ENCODE results near the gene CARD11. TPM values are rescaled to one million over a fixed set of nuclear protein-coding genes. Genes with fewer than 3 reads are reported as not detected.

Gene CARD11
- polyA plus RNA-seq, 1 donor from 2014 or later, result not detected

GRCh38 chr7:2943851-2944601 is 99.6 kb downstream of the CARD11 start:
- TF ChIP-seq SMC3 (conservative IDR thresholded peaks at IDR 0.05; ENCODE audit: poor library complexity) (no peak), EP300 (conservative IDR thresholded peaks at IDR 0.05; ENCODE audit: poor library complexity, severe bottlenecking) (no peak), MXI1 (conservative IDR thresholded peaks at IDR 0.05; ENCODE audit: poor library complexity, severe bottlenecking) (no peak), TAF1 (IDR thresholded peaks at IDR 0.05; ENCODE audit: low read depth) (no peak), EZH2 (IDR thresholded peaks at IDR 0.05; ENCODE audit: borderline replicate concordance, insufficient read depth, low read length, poor library complexity, severe bottlenecking) (no peak), RAD21 (conservative IDR thresholded peaks at IDR 0.05) (no peak), POLR2AphosphoS5 (IDR thresholded peaks at IDR 0.05) (no peak)
- TF ChIP-seq, protein P1, sequence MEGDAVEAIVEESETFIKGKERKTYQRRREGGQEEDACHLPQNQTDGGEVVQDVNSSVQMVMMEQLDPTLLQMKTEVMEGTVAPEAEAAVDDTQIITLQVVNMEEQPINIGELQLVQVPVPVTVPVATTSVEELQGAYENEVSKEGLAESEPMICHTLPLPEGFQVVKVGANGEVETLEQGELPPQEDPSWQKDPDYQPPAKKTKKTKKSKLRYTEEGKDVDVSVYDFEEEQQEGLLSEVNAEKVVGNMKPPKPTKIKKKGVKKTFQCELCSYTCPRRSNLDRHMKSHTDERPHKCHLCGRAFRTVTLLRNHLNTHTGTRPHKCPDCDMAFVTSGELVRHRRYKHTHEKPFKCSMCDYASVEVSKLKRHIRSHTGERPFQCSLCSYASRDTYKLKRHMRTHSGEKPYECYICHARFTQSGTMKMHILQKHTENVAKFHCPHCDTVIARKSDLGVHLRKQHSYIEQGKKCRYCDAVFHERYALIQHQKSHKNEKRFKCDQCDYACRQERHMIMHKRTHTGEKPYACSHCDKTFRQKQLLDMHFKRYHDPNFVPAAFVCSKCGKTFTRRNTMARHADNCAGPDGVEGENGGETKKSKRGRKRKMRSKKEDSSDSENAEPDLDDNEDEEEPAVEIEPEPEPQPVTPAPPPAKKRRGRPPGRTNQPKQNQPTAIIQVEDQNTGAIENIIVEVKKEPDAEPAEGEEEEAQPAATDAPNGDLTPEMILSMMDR (IDR thresholded peaks at IDR 0.05; ENCODE audit: poor library complexity, severe bottlenecking), result no peak
- TF ChIP-seq, protein P2, sequence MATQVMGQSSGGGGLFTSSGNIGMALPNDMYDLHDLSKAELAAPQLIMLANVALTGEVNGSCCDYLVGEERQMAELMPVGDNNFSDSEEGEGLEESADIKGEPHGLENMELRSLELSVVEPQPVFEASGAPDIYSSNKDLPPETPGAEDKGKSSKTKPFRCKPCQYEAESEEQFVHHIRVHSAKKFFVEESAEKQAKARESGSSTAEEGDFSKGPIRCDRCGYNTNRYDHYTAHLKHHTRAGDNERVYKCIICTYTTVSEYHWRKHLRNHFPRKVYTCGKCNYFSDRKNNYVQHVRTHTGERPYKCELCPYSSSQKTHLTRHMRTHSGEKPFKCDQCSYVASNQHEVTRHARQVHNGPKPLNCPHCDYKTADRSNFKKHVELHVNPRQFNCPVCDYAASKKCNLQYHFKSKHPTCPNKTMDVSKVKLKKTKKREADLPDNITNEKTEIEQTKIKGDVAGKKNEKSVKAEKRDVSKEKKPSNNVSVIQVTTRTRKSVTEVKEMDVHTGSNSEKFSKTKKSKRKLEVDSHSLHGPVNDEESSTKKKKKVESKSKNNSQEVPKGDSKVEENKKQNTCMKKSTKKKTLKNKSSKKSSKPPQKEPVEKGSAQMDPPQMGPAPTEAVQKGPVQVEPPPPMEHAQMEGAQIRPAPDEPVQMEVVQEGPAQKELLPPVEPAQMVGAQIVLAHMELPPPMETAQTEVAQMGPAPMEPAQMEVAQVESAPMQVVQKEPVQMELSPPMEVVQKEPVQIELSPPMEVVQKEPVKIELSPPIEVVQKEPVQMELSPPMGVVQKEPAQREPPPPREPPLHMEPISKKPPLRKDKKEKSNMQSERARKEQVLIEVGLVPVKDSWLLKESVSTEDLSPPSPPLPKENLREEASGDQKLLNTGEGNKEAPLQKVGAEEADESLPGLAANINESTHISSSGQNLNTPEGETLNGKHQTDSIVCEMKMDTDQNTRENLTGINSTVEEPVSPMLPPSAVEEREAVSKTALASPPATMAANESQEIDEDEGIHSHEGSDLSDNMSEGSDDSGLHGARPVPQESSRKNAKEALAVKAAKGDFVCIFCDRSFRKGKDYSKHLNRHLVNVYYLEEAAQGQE (IDR thresholded peaks at IDR 0.05; ENCODE audit: borderline replicate concordance), result no peak

DNA sequence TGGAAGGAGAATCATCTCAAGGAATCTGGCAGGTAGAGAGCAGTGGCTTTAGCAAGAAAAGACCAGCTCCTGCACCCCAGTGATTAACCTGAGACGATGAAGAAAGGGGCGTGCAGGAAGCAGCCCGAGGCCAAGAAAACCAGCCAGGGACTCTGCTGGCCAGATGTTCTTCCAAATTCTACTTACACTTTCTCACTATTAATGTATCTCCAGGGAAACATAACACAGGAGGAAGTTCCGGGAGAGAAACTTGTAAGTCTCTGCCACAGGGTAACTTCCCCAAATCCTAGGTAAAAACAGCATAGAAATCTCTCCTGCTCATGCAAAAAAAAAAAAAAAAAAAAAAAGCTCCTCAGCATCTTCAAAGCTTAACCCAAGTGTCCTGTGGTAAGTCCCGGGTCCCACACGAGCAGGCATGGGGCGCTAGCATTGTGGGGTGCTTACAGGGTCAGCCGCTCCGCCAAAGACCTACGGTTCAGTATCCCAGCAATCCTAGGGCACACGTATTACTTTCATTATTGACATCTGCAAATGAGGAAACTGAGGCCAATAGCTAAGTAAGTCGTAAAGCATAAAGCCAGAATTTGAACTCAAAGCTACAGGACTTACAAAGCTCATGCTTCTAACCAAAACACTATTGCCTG is 102.3 kb downstream of the CARD11 start:
- Histone ChIP-seq H2AFZ (ENCODE audit: low read depth, low read length) (no peak overlapping the region), H3K9ac (ENCODE audit: low read length) (no peak overlapping the region), H4K20me1 (ENCODE audit: insufficient read depth) (no peaks in the 10 kb centered on the region), H3K27ac (ENCODE audit: low read length) (no peak overlapping the region), H3K79me2 (replicated peaks; ENCODE audit: insufficient read depth, low read length) (no peaks in the 10 kb centered on the region), H3K4me2 (ENCODE audit: low read length) (no peak overlapping the region), H3K27me3 (ENCODE audit: insufficient read depth, low read depth, low read length) (no peaks in the 10 kb centered on the region), H3K9me3 (ENCODE audit: low read length) (no peaks in the 10 kb centered on the region), H3K36me3 (ENCODE audit: insufficient read depth, low read length) (no peaks in the 10 kb centered on the region), H3F3A (ENCODE audit: insufficient read depth, low read length, poor library complexity, severe bottlenecking) (no peaks in the 10 kb centered on the region), H3K9me2 (ENCODE audit: insufficient read depth, low read length) (no peaks in the 10 kb centered on the region), H3K4me3 (ENCODE audit: low read length) (no peak overlapping the region)
- TF ChIP-seq RAD21 (conservative IDR thresholded peaks at IDR 0.05) (no peak), POLR2AphosphoS5 (IDR thresholded peaks at IDR 0.05) (no peak), EZH2 (IDR thresholded peaks at IDR 0.05; ENCODE audit: borderline replicate concordance, insufficient read depth, low read length, poor library complexity, severe bottlenecking) (no peak), SMC3 (conservative IDR thresholded peaks at IDR 0.05; ENCODE audit: poor library complexity) (no peak)
- TF ChIP-seq, protein P2 (IDR thresholded peaks at IDR 0.05; ENCODE audit: borderline replicate concordance), result no peak

More at GRCh38 chr7:2943851-2944601, 99.6 kb downstream of the CARD11 start:
- Histone ChIP-seq H3K9me2 (ENCODE audit: insufficient read depth, low read length) (no peaks in the 10 kb centered on the region), H3K4me3 (ENCODE audit: low read length) (no peak overlapping the region), H3K27ac (ENCODE audit: low read length) (no peak overlapping the region), H3F3A (ENCODE audit: insufficient read depth, low read length, poor library complexity, severe bottlenecking) (no peaks in the 10 kb centered on the region), H3K36me3 (ENCODE audit: insufficient read depth, low read length) (no peaks in the 10 kb centered on the region), H3K9me3 (ENCODE audit: low read length) (no peaks in the 10 kb centered on the region), H3K79me2 (replicated peaks; ENCODE audit: insufficient read depth, low read length) (no peaks in the 10 kb centered on the region), H2AFZ (ENCODE audit: low read depth, low read length) (no peak overlapping the region), H3K4me2 (ENCODE audit: low read length) (no peak overlapping the region), H3K27me3 (ENCODE audit: insufficient read depth, low read depth, low read length) (no peaks in the 10 kb centered on the region), H4K20me1 (ENCODE audit: insufficient read depth) (no peaks in the 10 kb centered on the region), H3K9ac (ENCODE audit: low read length) (no peak overlapping the region)
